Stimulated activated CD4-positive, alpha-beta T cell treated with anti-CD3 and anti-CD28 coated beads, Interleukin-4, amount 100 ng/mL, for 1 hour (primary cell): ENCODE data around the gene VSX1.

Source experiments
- DNase-seq: peaks from one replicate; pipeline ENCODE4 v3.0.0-alpha.2; 2020

VSX1 gene

DNA sequence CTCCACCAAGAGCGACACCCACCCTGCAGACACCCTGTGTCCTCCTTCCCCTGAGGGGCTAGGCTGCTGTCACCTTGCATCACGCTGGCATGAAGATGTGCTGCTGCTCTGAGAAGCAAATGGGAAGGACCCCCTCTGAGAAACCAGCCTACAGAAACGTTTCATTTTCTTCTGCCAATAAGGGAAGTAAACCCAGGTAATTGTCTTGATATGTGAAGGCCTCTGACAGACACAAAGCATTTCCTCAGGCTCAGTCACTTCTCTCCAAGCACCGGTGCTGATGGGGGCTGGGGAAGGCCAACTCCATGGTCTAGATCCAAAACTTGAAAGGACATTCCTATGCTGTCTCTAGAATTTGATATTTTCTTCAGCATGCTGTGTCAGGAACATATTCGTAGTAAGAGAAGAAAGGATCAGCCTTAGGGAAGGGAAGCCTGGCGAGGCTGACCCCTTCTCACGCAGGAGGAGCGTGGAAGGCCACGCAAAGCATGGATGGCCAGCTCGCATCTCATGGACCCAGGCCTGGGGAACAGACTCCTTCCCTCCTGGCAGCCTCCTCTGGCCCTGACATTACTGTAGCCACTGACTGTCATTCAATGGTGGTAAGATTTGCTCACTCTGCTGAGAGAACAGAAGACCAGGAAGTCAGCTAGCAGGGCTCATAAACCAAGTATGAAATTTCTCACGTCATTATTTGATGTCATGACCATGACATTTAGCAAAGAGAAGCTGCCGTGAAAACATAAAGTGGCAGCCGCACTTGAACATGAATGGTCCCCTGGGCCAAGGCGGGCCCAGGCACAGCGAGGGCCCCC is 44.4 kb downstream of the VSX1 start:
- no peak for DNase-seq

DNA sequence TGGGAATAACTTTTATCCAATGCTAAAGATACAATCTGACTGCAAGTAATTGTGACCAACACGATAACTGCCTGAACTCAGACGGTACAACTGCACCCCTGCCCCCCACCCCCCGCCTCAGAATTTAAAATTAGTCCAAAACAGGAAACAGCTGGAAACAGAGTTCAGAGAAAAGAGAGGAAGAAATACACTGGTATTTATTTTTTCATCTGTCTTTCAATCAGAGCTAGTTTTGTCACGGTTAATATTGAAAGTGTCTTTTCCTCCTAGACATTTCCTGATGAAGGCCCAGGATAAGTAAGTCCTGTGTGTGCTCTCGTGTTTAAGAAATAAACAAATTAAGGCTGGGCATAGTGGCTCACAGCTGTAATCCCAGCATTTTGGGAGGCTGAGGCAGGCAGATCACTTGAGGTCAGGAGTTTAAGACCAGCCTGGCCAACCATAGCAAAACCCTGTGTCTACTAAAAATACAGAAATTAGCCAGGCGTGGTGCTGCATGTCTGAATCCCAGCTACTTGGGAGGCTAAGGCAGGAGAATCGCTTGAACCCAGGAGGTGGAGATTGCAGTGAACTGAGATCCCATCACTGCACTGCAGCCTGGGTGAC is 45.5 kb downstream of the VSX1 start:
- no peak for DNase-seq

DNA sequence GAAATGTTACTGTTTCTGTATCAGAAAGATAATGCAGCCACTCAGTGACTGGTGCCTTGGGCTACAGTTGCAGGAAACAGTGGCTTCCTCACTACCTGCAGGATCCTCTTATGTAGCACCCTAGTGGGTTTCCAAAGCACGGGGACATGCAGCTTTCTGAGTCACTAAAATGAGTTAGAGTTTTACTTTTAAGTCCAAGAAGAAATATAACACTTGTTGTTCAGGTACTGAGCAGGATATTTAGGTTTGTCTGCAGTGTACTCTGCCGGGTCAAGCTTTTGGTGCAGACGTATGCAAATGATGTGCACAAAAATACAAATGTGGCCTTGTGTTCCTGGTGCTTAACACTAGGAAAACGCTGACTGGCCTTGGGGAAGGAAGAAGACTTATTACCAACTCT is 46.0 kb downstream of the VSX1 start:
- DNase-seq: no peak

DNA sequence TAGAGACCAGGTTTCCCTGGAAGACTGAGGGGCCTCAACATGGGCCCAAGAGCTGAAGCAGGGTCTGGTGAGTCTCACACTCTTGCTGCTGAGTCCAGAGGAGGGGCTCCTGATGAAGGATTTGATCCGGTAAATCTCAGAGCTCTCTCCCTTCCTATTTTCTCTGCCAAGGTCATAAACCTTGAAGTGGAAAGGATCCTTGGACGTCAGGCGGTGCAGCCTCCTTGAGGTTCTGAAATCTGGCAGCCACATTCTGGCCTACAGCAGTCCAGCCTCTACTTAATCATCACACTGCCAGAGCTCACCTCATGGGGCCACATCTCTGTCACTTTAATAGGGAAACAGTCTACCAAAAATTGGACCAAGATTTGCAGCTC is 48.0 kb downstream of the VSX1 start:
- DNase-seq: no peak

DNA sequence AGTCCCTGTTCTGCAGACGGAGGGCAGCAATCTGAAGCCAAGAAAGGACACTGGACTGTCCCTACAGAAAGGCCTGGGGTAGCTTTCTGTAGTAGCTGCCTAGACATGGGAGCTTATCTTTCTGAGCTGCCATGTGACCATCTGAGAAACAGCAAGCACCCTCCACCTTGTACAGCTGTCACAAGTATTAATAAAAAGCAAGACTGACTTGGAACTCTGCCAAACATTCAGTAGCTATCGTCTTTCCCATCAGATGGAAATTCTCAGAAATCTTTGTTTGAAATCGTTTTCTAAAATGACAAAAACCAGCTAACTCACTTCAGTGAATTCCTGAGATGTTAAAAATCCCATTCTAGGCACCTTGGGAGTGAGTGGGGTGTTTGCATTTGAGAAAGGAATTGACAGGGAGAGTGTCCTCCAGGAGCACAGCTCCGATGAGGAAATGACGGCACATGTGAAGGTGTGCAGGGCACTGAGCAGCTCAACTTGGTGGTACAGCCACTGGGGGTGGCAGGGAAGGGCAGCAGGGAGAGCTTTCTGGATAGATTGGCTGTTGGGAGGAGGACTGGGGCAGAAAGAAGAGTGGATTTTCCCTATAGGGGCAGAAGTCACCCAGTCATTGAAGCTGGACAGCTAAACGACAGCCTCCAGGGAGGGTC is 48.5 kb downstream of the VSX1 start:
- no peak for DNase-seq

DNA sequence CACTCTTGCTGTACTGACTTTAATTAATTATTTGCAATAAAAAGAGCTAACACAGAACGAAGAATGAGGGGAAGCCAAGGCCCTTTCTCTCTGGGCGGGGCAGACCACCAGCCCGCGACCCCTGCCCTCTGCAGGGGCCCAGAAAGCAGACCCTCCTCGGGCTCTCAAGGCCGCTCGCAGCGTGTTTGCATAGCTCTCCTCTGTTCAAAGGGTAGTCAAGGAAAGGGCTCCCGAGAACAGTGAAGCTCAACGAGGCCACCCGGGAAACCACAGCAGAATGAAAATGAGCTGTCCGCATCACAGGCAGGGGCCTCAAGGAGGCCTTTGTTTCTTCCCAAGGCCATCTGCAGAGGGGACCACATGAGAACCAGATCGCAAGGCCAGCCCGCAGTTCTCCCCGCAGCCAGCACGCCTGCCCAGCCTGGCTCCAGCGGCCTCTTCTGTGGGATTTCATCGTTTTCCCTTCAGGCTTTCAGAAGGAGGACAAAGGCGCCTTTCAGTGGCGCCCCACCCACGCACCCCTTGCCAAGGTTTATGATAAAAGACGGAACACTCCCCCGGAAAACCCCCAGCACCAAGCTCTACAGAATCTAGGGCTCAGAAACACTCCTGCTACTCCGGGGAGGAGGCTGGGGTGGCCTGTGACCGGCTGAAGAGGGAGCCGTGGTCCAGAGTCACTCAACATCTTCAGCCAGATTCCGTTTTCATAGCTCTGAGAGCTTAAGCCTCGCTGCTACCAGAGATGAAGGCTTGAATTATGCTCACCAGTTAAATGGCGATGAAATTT is 49.3 kb downstream of the VSX1 start:
- DNase-seq: no peak

DNA sequence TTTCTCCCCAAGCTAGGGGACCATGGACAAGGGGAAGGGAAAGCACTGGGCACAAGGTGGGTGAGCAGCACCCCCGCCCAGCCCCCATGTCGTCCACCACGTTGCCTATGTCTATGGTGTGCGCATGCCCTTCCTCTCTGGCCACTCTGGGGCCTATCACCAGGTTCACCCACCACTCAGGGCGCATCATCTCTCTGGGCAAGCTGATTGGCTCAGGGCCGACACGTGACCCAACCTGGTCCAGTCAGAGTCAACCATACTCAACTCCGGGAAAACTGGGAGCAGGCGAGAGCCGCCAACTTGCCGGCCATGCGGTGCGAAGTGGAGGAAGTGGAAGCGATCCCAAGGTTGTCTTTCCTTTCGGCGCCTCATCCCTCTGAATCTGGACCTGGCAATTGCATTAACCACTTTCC is 49.9 kb downstream of the VSX1 start:
- DNase-seq: no peak

DNA sequence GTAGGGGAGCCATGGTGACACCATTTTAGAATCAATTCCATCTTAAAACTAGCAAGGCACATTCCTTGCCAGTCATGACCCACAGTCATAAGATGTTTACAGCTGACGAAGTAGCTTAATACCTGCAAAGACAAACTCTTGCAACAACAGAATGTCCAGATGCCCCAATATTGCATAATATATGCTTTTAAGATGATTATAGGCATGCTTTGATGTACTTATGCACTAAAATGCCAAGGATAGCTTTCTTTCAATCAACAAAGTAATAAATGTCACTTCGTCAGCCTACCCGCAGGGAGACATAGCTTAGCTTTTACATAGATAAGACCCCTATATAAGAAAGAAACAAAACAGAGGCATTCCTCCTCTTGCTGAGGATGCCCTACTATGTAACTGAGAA is 50.7 kb downstream of the VSX1 start:
- no peak for DNase-seq

DNA sequence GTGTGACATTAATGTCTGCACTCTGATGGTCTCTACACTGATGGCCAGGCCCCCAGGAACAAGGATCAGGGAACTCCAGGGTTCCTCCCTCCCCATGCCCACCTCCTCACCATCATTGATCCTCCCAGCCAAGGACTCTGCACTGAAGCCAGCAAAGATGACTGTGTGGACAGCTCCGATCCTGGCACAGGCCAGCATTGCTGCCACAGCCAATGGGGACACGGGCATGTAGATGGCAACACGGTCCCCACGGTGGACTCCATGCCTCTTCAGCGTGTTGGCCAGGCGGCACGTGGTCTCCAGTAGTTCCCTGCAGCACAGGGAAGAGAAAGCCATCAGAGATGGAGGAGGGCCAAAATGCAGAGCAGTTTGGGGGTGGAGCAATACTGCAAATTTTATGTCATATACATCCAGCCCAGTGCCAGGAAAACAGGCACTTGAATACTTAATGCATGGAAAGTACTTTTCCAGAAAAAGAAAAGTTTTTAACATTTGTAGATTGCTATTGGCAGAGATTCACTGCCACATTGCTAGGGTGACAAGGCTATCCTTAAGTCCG is 51.2 kb downstream of the VSX1 start:
- no peak for DNase-seq

DNA sequence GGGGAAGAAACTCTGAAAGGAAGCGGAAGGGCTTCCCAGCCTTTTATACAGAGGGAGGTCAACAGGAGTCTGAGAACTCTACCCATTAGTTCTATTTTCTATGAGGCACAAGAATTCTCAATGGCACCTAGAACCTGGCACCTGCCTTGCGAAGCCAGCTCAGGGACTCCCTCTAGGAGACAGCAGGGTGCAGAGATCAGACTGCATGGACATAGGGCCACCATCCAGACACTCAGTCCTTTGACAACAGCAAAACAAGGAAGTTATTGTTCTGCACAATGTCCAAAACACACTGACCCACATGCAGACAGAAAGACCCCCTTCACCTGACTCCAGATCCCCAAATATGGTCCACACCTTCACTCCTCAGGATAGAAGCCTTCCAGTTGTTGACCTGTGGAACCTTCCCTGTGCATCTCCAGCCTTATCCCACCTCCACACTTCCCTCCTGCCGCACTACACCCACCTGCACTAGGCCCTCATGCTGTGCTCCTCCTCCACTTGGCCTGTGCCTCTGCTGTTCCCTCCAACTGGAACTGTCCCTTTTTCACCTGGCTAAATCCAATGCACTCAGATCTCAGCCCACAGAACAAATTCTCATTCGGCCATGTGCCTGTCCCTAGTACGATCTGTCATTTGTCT is 51.8 kb downstream of the VSX1 start:
- no peak for DNase-seq

DNA sequence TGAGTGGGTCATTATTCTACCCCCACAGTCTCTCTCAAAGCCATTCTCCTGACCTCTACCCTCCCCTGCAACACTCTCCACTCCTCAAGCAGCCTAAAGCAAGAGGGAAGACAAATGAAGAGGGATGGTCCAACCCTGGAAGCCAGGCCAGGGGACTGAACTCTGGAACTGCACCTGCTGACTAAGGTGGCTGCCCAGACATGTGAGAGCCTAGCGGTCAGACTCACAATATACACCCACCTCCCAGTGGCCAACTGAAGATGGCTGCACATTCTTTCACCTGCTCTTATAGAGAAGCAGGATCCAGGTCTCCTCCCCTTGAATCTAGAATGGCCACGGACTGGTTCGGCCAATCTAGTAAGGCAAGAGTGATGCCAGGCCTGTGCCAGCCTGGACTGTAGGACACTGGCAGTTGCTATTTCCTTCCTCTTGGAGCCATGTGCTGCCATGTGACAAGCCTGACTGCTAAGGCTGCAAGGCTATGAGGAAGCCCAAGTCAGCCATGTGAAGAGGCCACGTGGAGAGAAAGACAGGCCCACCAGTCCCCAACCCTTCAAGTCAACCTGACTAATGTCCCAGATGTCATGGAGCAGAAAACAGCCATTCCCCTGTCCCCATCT is 55.8 kb downstream of the VSX1 start:
- no peak for DNase-seq
